ENCODE data around the gene SMIM35. TPM values are rescaled to one million over a fixed set of nuclear protein-coding genes. Genes with fewer than 3 reads are reported as not detected.

SMIM35 gene
- total and polyA plus RNA-seq, 9 donors = 0.08 TPM; not detected in 8

DNA sequence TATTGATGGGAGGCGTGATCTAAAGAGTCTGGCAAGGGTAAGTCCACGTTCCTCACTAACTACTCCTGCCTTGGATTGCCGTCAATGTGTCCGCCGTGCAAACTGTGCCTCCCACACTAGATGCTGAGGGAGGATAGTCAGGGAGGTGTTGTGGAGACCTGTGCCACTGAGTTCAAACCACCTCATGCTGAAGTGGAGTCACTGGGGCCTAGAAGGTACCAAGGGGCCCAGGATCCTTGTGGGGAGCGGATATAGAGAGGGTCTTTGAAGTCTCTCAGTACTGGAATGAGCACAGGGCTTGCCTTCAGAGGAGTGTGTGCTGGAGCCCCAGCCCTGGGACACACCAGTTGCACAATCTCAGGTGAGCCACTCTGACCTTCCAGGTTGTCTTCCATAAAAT lies 37.0 kb downstream of the SMIM35 start:
- no peak overlapping the region for H3K27ac ChIP-seq
- no peaks in the 10 kb centered on the region for H3K27me3 ChIP-seq
- no peaks in the 10 kb centered on the region for H3K9me3 ChIP-seq
- no peak overlapping the region for H3K4me3 ChIP-seq
- no peaks in the 10 kb centered on the region for H3K4me1 ChIP-seq (ENCODE audit: insufficient read depth)
- intact Hi-C loops (cut with DNase I) = loop anchor here (5.0 to 10.0 kb wide), 4 partner anchors 207 to 622 kb away; no protein-coding TSS in a partner anchor
- TF ChIP-seq POLR2A (IDR thresholded peaks at IDR 0.05) (no peak), EP300 (IDR thresholded peaks at IDR 0.05) (no peak), CTCF (IDR thresholded peaks at IDR 0.05) (no peak)
- H3K36me3 ChIP-seq = no peaks in the 10 kb centered on the region
- 84 to 90% (median 88%) methylated on average over 6 of the region's 6 CpGs for WGBS, 3 donors
- DNase-seq = no peak

DNA sequence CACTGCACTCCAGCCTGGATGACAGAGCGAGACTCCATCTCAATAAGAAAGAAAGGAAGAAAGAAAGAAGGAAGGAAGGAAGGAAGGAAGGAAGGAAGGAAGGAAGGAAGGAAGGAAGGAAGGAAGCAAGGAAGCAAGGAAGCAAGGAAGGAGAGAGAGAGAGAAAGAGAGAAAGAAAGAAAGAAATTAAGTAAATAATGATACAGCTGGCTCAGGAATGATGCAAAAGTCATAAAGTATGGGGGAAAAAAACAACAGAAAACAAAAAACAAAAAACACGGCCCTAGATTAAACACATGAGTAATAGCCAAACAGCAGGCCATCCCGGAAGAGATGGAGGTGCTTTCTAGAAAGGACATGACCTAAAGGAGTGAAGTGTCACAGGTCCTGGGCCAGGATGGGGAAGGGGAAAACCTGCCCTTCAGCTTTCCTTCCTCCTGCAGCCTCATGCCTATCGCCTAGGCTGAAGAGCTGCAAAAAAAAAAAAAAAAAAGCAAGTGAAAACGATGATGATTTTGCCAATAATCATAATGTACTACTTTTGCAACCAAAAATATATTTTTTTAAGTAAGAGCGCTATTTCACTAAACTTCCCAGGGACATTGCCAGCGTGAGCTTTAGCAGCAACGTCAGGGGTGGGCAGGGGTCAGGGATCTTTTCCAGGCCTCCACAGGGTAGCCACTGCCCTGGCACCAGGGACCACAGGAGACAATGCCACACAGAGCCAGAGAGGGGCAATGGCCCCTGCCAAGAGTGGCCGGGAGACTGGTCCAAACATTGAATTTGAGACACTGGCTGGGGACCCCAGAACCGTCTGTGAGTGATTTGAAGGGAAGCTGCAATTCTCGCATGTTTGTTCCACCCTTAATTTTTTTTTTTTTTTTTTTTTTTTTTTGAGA lies 38.0 kb downstream of the SMIM35 start:
- intact Hi-C loops (cut with DNase I) = no loop called here
- Histone ChIP-seq H3K27me3 (no peaks in the 10 kb centered on the region), H3K27ac (no peak overlapping the region), H3K4me1 (ENCODE audit: insufficient read depth) (no peaks in the 10 kb centered on the region), H3K36me3 (no peaks in the 10 kb centered on the region), H3K4me3 (no peak overlapping the region), H3K9me3 (no peaks in the 10 kb centered on the region)
- no peak for DNase-seq
- WGBS, 3 donors = 50 to 65% (median 55%) methylated on average over 11 of the region's 11 CpGs
- TF ChIP-seq POLR2A (IDR thresholded peaks at IDR 0.05) (no peak), EP300 (IDR thresholded peaks at IDR 0.05) (no peak), CTCF (IDR thresholded peaks at IDR 0.05) (no peak)

DNA sequence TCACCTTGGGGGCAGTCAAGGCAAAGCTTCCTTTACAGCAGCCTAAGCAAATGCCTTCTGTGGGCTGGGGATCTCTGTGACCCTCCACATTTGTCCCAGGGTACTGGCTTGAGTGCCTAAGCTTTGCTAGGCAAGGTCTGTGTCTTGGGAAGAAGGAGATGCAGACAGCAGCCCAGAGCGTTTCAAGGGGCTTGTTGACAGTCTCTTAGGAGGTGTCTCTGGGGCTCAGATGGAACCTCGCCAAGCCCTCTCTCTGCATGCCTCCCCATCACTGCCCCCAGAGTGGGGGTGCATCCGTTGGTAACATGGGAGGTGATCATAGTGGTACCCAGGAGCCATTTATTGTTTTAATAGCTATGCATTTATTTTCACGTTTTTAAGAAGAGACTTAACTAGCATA lies 39.0 kb downstream of the SMIM35 start:
- TF ChIP-seq POLR2A (IDR thresholded peaks at IDR 0.05) = no peak
- no peak for TF ChIP-seq CTCF (IDR thresholded peaks at IDR 0.05)
- TF ChIP-seq EP300 (IDR thresholded peaks at IDR 0.05) = no peak
- WGBS, 3 donors = 66 to 83% (median 72%) methylated on average over 4 of the region's 4 CpGs

DNA sequence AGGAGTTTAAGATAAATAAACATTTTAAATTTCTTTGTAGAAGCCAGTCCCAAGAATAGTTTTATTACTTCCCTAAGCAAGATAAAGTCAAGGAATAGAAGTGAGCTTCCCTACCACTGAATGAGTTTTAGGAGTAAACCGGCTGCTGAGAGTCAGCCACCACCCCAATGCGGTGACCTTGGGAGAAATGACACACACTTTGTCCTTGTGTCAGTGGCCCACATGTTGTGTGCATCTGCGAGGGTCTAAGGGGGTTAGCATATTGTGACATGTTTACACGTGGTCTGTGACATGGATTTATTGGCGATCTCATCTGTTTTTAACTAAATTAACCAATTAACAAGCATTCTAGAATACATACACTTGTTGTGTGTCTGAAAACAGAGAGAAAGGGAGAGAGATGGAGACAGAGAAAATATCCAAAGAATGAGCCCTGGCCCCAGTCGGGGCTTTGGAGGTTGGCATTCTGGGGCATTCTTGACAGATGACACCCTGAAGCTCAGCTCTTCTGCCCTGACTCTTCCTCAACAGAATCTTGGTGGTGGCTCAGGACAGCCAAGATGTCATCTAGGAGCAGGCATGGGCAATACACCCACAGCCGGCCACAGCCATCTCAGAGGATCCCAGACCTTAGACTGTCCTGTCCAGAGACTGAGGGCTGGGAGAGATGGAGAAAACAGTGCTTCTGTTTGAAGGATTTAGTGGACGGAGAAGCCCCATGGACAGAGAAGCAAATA lies 39.6 kb downstream of the SMIM35 start:
- intact Hi-C loops (cut with DNase I) = no loop called here
- DNase-seq = no peak
- 65 to 74% (median 68%) methylated on average over 8 of the region's 8 CpGs for WGBS, 3 donors

More for the DNA sequence above, 39.0 kb downstream of the SMIM35 start:
- intact Hi-C loops (cut with DNase I) = no loop called here
- no peak for DNase-seq
- no peaks in the 10 kb centered on the region for H3K9me3 ChIP-seq
- H3K4me3 ChIP-seq = no peak overlapping the region
- no peaks in the 10 kb centered on the region for H3K4me1 ChIP-seq (ENCODE audit: insufficient read depth)
- no peaks in the 10 kb centered on the region for H3K27me3 ChIP-seq
- H3K36me3 ChIP-seq = no peaks in the 10 kb centered on the region
- no peak overlapping the region for H3K27ac ChIP-seq

More for the DNA sequence above, 39.6 kb downstream of the SMIM35 start:
- no peak for TF ChIP-seq CTCF (IDR thresholded peaks at IDR 0.05)
- TF ChIP-seq EP300 (IDR thresholded peaks at IDR 0.05) = no peak
- TF ChIP-seq POLR2A (IDR thresholded peaks at IDR 0.05) = no peak
- Histone ChIP-seq H3K4me1 (ENCODE audit: insufficient read depth) (no peaks in the 10 kb centered on the region), H3K27me3 (no peaks in the 10 kb centered on the region), H3K27ac (no peak overlapping the region), H3K4me3 (no peak overlapping the region), H3K9me3 (no peaks in the 10 kb centered on the region), H3K36me3 (no peaks in the 10 kb centered on the region)
